Fibroblast of lung (primary cell): ENCODE data around the gene PRKAG2. TPM values are rescaled to one million over a fixed set of nuclear protein-coding genes. Genes with fewer than 3 reads are reported as not detected.

Experiments
- DNase-seq, 2 donors: peaks; one replicate each; pipeline versions ENCODE4 v3.0.0 to v3.0.0-alpha.2; 2010; ENCODE audit warnings: low read depth in 2 of 2
- H2AFZ ChIP-seq: 2 replicates; pipeline ENCODE4 v1.5.1; 2012; ENCODE audit warnings: low read length, control low read depth, inconsistent platforms
- H3K27ac ChIP-seq: 2 replicates; pipeline ENCODE4 v1.5.1; 2011; ENCODE audit warnings: low read length, control low read depth; ENCODE audit not compliant: insufficient read depth
- H3K27me3 ChIP-seq: 2 replicates; pipeline ENCODE4 v1.5.1; 2011; ENCODE audit warnings: mild to moderate bottlenecking, low read length; ENCODE audit not compliant: control insufficient read depth, insufficient read depth
- H3K36me3 ChIP-seq: 2 replicates; pipeline ENCODE4 v1.5.1; 2011; ENCODE audit warnings: low read length; ENCODE audit not compliant: control insufficient read depth, insufficient read depth
- H3K4me1 ChIP-seq: 2 replicates; pipeline ENCODE4 v1.5.1; 2011; ENCODE audit warnings: low read length; ENCODE audit not compliant: control insufficient read depth, insufficient read depth; ENCODE audit errors: extremely low read depth
- H3K4me2 ChIP-seq: 2 replicates; pipeline ENCODE4 v1.5.1; 2011; ENCODE audit warnings: low read length, control low read depth; ENCODE audit not compliant: insufficient read depth; ENCODE audit errors: extremely low read depth
- H3K4me3 ChIP-seq, 4 experiments: fragments of 200-600 bp in 1 of 4; sonication (generic) in 1 of 4; replicated peaks in 1 of 4; 2 replicates each; pipeline ENCODE4 v1.5.1; 2011 to 2016; ENCODE audit warnings: low read length in 4 of 4, low read depth in 3 of 4, mild to moderate bottlenecking in 3 of 4, control low read depth in 2 of 4, inconsistent platforms in 1 of 4, mixed read lengths in 1 of 4; ENCODE audit not compliant: insufficient read depth in 1 of 4; ENCODE audit errors: control extremely low read depth in 1 of 4
- H3K79me2 ChIP-seq: 2 replicates; pipeline ENCODE4 v1.5.1; 2012; ENCODE audit warnings: mild to moderate bottlenecking, low read length, inconsistent platforms; ENCODE audit not compliant: control insufficient read depth, insufficient read depth
- H3K9ac ChIP-seq: 2 replicates; pipeline ENCODE4 v1.5.1; 2011; ENCODE audit warnings: mild to moderate bottlenecking, low read length, control low read depth; ENCODE audit not compliant: insufficient read depth
- H3K9me3 ChIP-seq: 2 replicates; pipeline ENCODE4 v1.5.1; 2012; ENCODE audit warnings: low read depth, low read length; ENCODE audit not compliant: control insufficient read depth, insufficient read depth
- H4K20me1 ChIP-seq: 2 replicates; pipeline ENCODE4 v1.5.1; 2011; ENCODE audit warnings: low read length; ENCODE audit not compliant: control insufficient read depth, insufficient read depth; ENCODE audit errors: extremely low read depth
- CTCF ChIP-seq, 2 donors: IDR thresholded peaks in 1 of 2; conservative IDR thresholded peaks in 1 of 2; 1 replicate in 1 of 2; 2 replicates in 1 of 2; pipeline ENCODE4 v1.5.1; 2011 to 2012; ENCODE audit warnings: low read length in 2 of 2, control low read depth in 1 of 2, inconsistent platforms in 1 of 2, low read depth in 1 of 2, mild to moderate bottlenecking in 1 of 2
- EZH2 ChIP-seq: IDR thresholded peaks from 2 replicates; pipeline ENCODE4 v1.5.1; 2012; ENCODE audit warnings: low read length, control low read depth, mild to moderate bottlenecking; ENCODE audit errors: missing control alignments
- polyA plus RNA-seq, 2 donors: library from polyadenylated mRNA; depleted of rRNA in 1 of 2; stranded (reverse) in 1 of 2; unstranded in 1 of 2; fragments of >200 nt; gene quantifications; 2 replicates each; pipeline ENCODE4 v1.2.1, GENCODE V29; 2011 to 2012; ENCODE audit warnings: missing spikeins in 1 of 2
- total RNA-seq: library from RNA; depleted of rRNA; stranded (reverse); fragments of >200 nt; gene quantifications from 2 replicates; pipeline ENCODE4 v1.2.1, GENCODE V29; 2014

Gene PRKAG2
- total and polyA plus RNA-seq, 2 donors (not counting 1 experiment from before 2014, with no cell fraction given): 11.9 to 56.7 TPM

- H3K4me3 ChIP-seq: no peak overlapping the region
- DNase-seq: no peak
- no peaks in the 10 kb centered on the region for H3K9me3 ChIP-seq
- no peak overlapping the region for H3K27ac ChIP-seq
- TF ChIP-seq EZH2 (no peak), CTCF (conservative IDR thresholded peaks at IDR 0.05 in 1 of 2, IDR thresholded peaks at IDR 0.05 in 1 of 2; ENCODE audit: low read depth in 1 of 2, low read length in 2 of 2) (no peak)
- no peak overlapping the region for H3K4me2 ChIP-seq
- H3K4me1 ChIP-seq: no peaks in the 10 kb centered on the region
- H4K20me1 ChIP-seq: no peaks in the 10 kb centered on the region
- no peak overlapping the region for H2AFZ ChIP-seq
- no peak overlapping the region for H3K9ac ChIP-seq
- H3K79me2 ChIP-seq: no peaks in the 10 kb centered on the region
- H3K27me3 ChIP-seq: no peaks in the 10 kb centered on the region
- no peaks in the 10 kb centered on the region for H3K36me3 ChIP-seq
Observed at GRCh38 chr7:151857866-151858450, 19.0 kb downstream of the PRKAG2 start.

GRCh38 chr7:151857412-151857811 lies 19.5 kb downstream of the PRKAG2 start:
- Histone ChIP-seq H3K9ac (no peak overlapping the region), H3K36me3 (no peaks in the 10 kb centered on the region), H3K4me2 (no peak overlapping the region), H4K20me1 (no peaks in the 10 kb centered on the region), H2AFZ (no peak overlapping the region), H3K9me3 (no peaks in the 10 kb centered on the region), H3K27ac (no peak overlapping the region), H3K79me2 (no peaks in the 10 kb centered on the region), H3K4me3 (no peak overlapping the region), H3K27me3 (no peaks in the 10 kb centered on the region), H3K4me1 (no peaks in the 10 kb centered on the region)
- DNase-seq: no peak
- no peak for TF ChIP-seq EZH2
- TF ChIP-seq CTCF (conservative IDR thresholded peaks at IDR 0.05 in 1 of 2, IDR thresholded peaks at IDR 0.05 in 1 of 2; ENCODE audit: low read depth in 1 of 2, low read length in 2 of 2): no peak

GRCh38 chr7:151856516-151856915 lies 20.4 kb downstream of the PRKAG2 start:
- no peaks in the 10 kb centered on the region for H4K20me1 ChIP-seq
- no peak overlapping the region for H3K4me3 ChIP-seq
- no peaks in the 10 kb centered on the region for H3K4me1 ChIP-seq
- no peak overlapping the region for H3K9ac ChIP-seq
- no peak overlapping the region for H2AFZ ChIP-seq
- no peak overlapping the region for H3K4me2 ChIP-seq
- no peaks in the 10 kb centered on the region for H3K79me2 ChIP-seq
- no peaks in the 10 kb centered on the region for H3K9me3 ChIP-seq
- no peaks in the 10 kb centered on the region for H3K36me3 ChIP-seq
- TF ChIP-seq EZH2: no peak
- TF ChIP-seq CTCF (conservative IDR thresholded peaks at IDR 0.05 in 1 of 2, IDR thresholded peaks at IDR 0.05 in 1 of 2; ENCODE audit: low read depth in 1 of 2, low read length in 2 of 2): no peak
- H3K27me3 ChIP-seq: peaks cover 2% of the 10 kb centered on the region
- no peak overlapping the region for H3K27ac ChIP-seq
- DNase-seq: no peak
